Activated T-cell treated with anti-CD3 and anti-CD28 coated beads, Interleukin-2, amount 50 U/mL, for 24 hours (primary cell): ENCODE data around the gene MTR.
A peak's percentile ranks its signal among the peaks of the same experiment; 100 is the strongest.
"Not testable (repeated sequence)": the region's sequence is repeated elsewhere in the genome, so short reads cannot be mapped to it uniquely, and the experiment has no call there.

Experiments
- DNase-seq: peaks from one replicate; pipeline ENCODE4 v3.0.0-alpha.2; 2020
- H3K27ac Mint-ChIP-seq: 2 replicates; pipeline ENCODE4 v1.8.0; 2020; ENCODE audit warnings: mild to moderate bottlenecking, mixed read lengths
- H3K27me3 Mint-ChIP-seq: 2 replicates; pipeline ENCODE4 v1.8.0; 2020; ENCODE audit warnings: mixed read lengths
- H3K36me3 Mint-ChIP-seq: 2 replicates; pipeline ENCODE4 v1.8.0; 2020; ENCODE audit warnings: low read depth, mixed read lengths
- H3K4me1 Mint-ChIP-seq: 2 replicates; pipeline ENCODE4 v1.8.0; 2020; ENCODE audit warnings: low read depth, mixed read lengths
- H3K4me3 Mint-ChIP-seq: 2 replicates; pipeline ENCODE4 v1.8.0; 2020; ENCODE audit warnings: mild to moderate bottlenecking, moderate library complexity, mixed read lengths
- H3K9me3 Mint-ChIP-seq: 2 replicates; pipeline ENCODE4 v1.8.0; 2020; ENCODE audit warnings: mixed read lengths

MTR gene

DNA sequence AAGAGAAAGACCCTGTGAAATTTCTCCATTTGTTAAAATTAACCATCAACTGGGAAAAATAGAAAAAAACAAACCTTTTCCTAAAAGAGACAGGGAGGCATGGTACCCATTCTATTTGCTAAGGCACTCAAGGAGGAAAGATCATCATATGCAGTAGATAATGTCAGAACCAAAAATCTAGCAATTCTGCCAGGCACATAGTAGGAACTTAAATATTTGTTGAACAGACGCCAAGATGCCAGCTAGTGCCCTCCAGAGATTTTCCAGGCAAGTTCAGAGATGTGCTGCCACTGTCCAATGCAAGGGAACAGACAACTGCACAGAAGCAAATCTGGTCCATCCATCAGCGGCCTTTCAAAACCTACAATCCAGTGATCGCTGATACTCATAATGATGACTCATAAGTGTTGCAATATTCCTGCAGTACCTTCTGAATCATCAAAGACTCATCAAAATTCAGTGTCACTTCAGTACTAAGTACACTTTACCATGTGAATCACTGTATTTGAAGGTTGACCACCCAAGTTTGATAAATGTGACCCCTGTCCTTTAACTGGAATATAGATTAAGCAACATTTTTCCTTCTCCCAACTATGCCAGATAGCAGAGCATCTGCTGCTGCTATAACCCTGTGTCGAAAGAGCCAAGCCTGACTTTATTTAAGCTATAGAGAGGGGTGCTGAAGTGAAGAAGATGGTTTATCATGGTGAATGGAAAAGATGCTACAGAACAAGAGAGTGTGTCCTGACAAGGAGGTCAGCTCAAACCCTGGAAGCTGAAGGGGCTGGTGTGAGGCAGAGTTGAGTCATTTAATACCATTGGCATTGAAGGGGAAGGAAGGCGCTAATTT is 110.0 kb downstream of the MTR start:
- Mint-ChIP-seq H3K27me3 (no peaks in the 10 kb centered on the region), H3K4me1 (peaks cover 13% of the 10 kb centered on the region), H3K27ac (peak overlapping the region; percentile 50), H3K9me3 (peaks cover 14% of the 10 kb centered on the region), H3K36me3 (peaks cover 27% of the 10 kb centered on the region), H3K4me3 (no peak overlapping the region)
- DNase-seq = no peak

DNA sequence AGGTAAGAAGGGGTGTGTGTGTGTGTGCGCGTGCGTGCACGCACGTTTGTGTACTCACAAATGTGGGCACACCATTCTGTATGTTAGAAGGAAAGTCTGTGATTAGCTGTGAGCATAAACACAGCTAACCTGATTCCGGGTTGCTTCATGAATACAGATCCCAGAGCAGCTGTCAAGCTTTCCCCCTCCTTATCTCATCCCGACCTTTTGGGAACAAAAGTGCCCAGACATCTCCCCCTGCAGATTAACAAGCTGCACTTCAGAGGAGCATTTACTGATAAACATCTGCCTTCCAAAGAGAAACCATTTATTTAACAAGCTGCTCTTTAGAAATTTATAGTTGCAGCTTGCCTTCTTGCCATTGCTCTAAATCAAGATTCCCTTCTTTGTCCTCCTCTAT is 112.1 kb downstream of the MTR start:
- Mint-ChIP-seq H3K36me3 (peaks cover 8% of the 10 kb centered on the region), H3K27me3 (no peaks in the 10 kb centered on the region), H3K9me3 (peaks cover 12% of the 10 kb centered on the region), H3K27ac (no peak overlapping the region), H3K4me1 (peaks cover 13% of the 10 kb centered on the region), H3K4me3 (no peak overlapping the region)
- no peak for DNase-seq

DNA sequence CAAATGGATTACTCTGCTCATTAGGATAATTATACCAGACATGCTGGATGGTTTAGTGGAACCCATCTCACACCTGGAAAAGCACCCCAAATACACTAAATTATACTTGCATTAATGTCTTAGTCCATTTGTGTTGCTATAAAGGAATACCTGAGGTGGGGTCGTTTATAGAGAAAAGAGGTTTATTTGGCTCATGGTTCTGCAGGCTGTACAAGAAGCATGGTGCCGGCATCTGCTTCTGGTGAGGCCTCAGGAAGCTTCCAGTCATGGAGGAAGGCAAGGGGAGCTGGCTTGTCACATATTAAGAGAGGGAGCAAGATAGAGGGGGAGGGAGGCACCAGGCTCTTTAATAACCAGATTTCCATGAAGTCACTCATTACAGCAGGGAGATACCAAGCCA is 113.6 kb downstream of the MTR start:
- no peak overlapping the region for H3K4me3 Mint-ChIP-seq
- H3K9me3 Mint-ChIP-seq = peaks cover 12% of the 10 kb centered on the region

DNA sequence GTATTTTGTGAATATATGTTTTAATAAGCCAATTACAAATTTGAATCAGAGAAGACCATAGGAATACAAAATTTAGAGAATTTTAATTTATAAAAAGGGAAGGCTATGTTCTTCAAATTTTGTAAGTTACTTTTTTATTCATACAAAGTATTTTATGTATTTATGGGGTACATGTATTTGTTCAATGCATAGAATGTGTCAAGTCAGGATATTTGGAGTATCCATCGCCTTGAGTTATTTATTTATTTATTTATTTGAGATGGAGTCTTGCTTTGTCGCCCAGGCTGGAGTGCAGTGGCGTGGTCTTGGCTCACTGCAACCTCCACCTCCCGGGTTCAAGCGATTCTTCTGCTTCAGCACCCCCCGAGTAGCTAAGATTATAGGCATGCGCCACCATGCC is 116.0 kb downstream of the MTR start:
- not testable (repeated sequence) for H3K27me3 Mint-ChIP-seq

More for the DNA sequence above, 113.6 kb downstream of the MTR start:
- Mint-ChIP-seq H3K36me3 (no peaks in the 10 kb centered on the region), H3K27ac (no peak overlapping the region), H3K4me1 (peaks cover 18% of the 10 kb centered on the region), H3K27me3 (no peaks in the 10 kb centered on the region)
- no peak for DNase-seq

DNA sequence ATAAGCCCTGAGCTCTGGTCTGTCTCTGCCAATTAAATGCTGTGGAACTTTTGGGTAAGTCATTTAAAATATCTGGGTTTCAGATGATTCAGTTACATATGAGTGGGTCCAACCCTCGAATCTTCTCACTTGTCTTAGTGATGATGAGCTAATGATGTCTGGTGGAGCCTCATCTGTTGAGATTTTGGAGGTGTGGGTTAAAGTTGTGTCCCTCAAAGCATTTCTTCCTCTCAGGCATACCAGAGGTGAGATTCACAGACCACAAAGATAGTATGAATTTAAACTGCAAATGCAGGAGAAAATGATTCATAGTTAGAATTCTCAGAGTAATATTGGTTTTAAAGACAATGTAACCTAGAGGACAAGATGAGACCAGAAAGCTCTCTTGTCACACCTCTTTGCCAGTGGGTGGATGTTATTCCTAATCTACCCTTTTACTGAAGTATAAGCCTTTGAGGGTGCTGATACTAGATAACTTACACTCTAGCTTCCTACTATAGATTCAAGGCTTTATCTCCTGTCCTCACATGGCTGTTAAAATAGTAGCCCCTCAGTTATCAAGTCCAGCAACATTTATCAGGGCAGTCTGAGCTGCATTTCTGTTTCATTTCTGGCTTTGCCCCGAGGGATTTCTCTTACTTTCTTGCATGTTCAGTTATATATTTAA is 118.4 kb downstream of the MTR start:
- peaks cover 25% of the 10 kb centered on the region for H3K36me3 Mint-ChIP-seq
- H3K27ac Mint-ChIP-seq = peak overlapping the region; percentile 38
- no peaks in the 10 kb centered on the region for H3K27me3 Mint-ChIP-seq
- peaks cover 19% of the 10 kb centered on the region for H3K9me3 Mint-ChIP-seq
- H3K4me1 Mint-ChIP-seq = peaks cover 8% of the 10 kb centered on the region
- no peak overlapping the region for H3K4me3 Mint-ChIP-seq
- no peak for DNase-seq

More for the DNA sequence above, 116.0 kb downstream of the MTR start:
- DNase-seq, H3K27ac Mint-ChIP-seq, H3K9me3 Mint-ChIP-seq, H3K4me3 Mint-ChIP-seq, H3K36me3 Mint-ChIP-seq, H3K4me1 Mint-ChIP-seq: not testable (repeated sequence)

GRCh38 chr1:236914375-236914774 is 119.3 kb downstream of the MTR start:
- H3K9me3 Mint-ChIP-seq = peaks cover 13% of the 10 kb centered on the region

DNA sequence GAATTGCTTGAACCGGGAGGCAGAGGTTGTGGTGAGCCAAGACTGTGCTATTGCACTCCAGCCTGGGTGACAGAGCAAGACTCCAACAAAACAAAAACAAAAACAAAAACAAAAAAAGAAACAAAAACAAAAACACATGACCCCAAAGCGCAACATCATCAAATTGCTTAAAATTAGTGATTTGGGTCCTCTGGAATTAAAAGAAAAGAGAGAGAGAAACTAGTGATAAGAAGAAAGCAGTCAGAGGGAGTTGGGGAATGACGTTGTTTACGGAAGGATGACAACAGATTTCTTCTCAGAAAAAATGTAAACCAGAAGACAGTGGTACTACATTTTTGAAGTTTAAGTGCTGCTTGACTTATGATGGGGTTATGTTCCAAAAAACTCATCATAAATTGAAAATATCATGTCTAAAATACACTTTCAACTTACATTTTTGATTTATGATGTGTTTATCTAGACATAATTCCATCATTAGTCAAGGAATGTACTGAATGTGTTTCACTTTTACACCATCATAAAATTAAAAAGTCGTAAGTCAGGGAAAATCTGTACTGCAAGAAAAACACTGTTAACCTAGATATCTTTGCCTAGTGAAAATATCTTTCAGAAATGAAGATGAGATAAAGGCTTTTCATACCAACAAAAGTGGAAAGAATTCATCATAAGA is 121.2 kb downstream of the MTR start:
- Mint-ChIP-seq H3K4me1 (peaks cover 8% of the 10 kb centered on the region), H3K36me3 (peaks cover 37% of the 10 kb centered on the region), H3K4me3 (no peak overlapping the region), H3K27ac (no peak overlapping the region), H3K9me3 (peaks cover 12% of the 10 kb centered on the region), H3K27me3 (no peaks in the 10 kb centered on the region)
- no peak for DNase-seq

More at GRCh38 chr1:236914375-236914774, 119.3 kb downstream of the MTR start:
- H3K27ac Mint-ChIP-seq = no peak overlapping the region
- peaks cover 8% of the 10 kb centered on the region for H3K4me1 Mint-ChIP-seq
- no peak for DNase-seq
- peaks cover 34% of the 10 kb centered on the region for H3K36me3 Mint-ChIP-seq
- no peak overlapping the region for H3K4me3 Mint-ChIP-seq
- H3K27me3 Mint-ChIP-seq = no peaks in the 10 kb centered on the region

GRCh38 chr1:236917448-236917847 is 122.4 kb downstream of the MTR start:
- no peak overlapping the region for H3K4me3 Mint-ChIP-seq

DNA sequence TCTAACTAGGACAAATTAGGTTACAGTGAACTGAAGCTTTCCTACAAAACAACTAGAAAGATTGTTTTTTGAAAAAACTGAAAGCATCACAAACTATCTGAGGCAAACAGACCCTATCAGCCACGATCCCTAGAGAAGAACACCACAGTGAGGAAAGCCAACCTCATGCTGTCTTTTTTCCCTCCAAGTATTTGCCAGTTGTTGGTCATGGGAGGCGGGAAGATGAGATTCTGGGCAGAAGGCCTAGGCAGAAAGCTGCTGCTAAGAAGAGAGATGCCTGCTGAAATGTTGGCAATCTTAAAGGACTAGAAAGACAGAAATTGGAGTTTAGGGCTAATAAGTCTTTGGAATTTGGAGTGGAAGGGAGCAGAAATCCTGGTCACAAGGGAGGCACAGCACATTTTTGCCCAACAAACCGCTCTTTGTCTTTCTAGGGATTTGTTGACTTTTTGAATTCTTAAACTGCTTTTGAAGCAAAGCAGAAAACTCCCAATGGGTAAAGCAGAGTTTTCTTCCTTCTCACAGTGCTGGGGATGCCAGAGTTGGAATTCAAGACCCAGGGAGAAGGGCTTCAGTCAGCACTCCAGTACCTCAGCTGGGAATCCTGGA is 125.3 kb downstream of the MTR start:
- Mint-ChIP-seq H3K27me3 (no peaks in the 10 kb centered on the region), H3K27ac (no peak overlapping the region), H3K36me3 (peaks cover 33% of the 10 kb centered on the region), H3K4me3 (no peak overlapping the region), H3K9me3 (peaks cover 12% of the 10 kb centered on the region), H3K4me1 (no peaks in the 10 kb centered on the region)
- DNase-seq = no peak

More at GRCh38 chr1:236917448-236917847, 122.4 kb downstream of the MTR start:
- peaks cover 12% of the 10 kb centered on the region for H3K9me3 Mint-ChIP-seq
- peaks cover 37% of the 10 kb centered on the region for H3K36me3 Mint-ChIP-seq
- H3K27ac Mint-ChIP-seq = no peak overlapping the region
- H3K4me1 Mint-ChIP-seq = peaks cover 8% of the 10 kb centered on the region
- no peaks in the 10 kb centered on the region for H3K27me3 Mint-ChIP-seq
- DNase-seq = no peak

DNA sequence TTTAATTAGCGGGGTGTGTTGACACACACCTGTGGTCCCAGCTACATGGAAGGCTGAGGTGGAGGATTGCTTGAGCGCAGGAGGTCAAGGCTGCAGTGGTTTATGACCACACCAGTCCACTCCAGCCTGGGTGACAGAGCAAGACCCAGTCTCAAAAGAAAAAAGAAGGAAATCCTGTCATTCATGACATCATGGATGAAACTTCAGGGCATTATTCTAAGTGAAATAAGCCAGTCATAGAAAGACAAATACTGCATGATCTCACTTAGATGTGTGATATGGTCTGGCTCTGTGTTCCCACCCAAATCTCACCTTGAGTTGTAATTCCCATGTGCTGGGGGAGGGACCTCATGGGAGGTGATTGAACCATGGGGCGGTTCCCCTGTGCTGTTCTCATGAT is 126.5 kb downstream of the MTR start:
- no peak overlapping the region for H3K4me3 Mint-ChIP-seq
- no peak overlapping the region for H3K27ac Mint-ChIP-seq
- peaks cover 2% of the 10 kb centered on the region for H3K27me3 Mint-ChIP-seq
- peaks cover 22% of the 10 kb centered on the region for H3K36me3 Mint-ChIP-seq
- DNase-seq = no peak
- peaks cover 5% of the 10 kb centered on the region for H3K9me3 Mint-ChIP-seq
- no peaks in the 10 kb centered on the region for H3K4me1 Mint-ChIP-seq

GRCh38 chr1:236922190-236922589 is 127.1 kb downstream of the MTR start:
- peaks cover 6% of the 10 kb centered on the region for H3K27me3 Mint-ChIP-seq
- no peak overlapping the region for H3K27ac Mint-ChIP-seq
- DNase-seq = no peak
- no peaks in the 10 kb centered on the region for H3K4me1 Mint-ChIP-seq
- peaks cover under 1% of the 10 kb centered on the region for H3K9me3 Mint-ChIP-seq
- H3K36me3 Mint-ChIP-seq = peaks cover 16% of the 10 kb centered on the region
- no peak overlapping the region for H3K4me3 Mint-ChIP-seq

- H3K4me3 Mint-ChIP-seq = no peak overlapping the region
- H3K9me3 Mint-ChIP-seq = peaks cover 3% of the 10 kb centered on the region
- peaks cover 20% of the 10 kb centered on the region for H3K27me3 Mint-ChIP-seq
- no peaks in the 10 kb centered on the region for H3K4me1 Mint-ChIP-seq
- peaks cover 2% of the 10 kb centered on the region for H3K36me3 Mint-ChIP-seq
- DNase-seq = no peak
- no peak overlapping the region for H3K27ac Mint-ChIP-seq
Observed at GRCh38 chr1:236925386-236925785, 130.3 kb downstream of the MTR start.

GRCh38 chr1:236930503-236930902 is 135.4 kb downstream of the MTR start:
- no peak for DNase-seq
- Mint-ChIP-seq H3K27ac (no peak overlapping the region), H3K4me1 (no peaks in the 10 kb centered on the region), H3K36me3 (no peaks in the 10 kb centered on the region), H3K4me3 (no peak overlapping the region), H3K27me3 (peaks cover 24% of the 10 kb centered on the region), H3K9me3 (peaks cover 3% of the 10 kb centered on the region)

DNA sequence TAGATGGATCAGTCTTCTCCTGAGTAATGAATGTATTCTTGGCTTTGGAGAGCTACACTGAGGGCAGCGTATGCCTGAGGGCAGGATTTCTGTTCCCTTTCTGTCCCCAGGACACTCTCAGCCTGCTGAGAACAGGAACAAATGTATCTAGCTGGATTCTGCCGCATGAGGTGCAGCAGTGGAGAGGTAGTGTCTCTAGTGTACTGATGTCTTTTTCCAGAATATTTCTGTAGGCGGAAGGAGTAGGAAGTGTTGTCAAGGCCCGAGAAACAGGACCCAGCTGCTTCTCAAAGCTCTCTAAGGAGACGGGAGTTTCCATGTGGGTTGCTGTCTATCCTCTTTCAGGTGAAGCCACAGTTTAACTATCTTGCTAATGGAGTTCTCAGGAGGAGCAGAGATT is 143.7 kb downstream of the MTR start:
- DNase-seq = no peak
- Mint-ChIP-seq H3K36me3 (no peaks in the 10 kb centered on the region), H3K4me3 (no peak overlapping the region), H3K27me3 (peaks cover 12% of the 10 kb centered on the region), H3K9me3 (peaks cover 6% of the 10 kb centered on the region), H3K4me1 (no peaks in the 10 kb centered on the region), H3K27ac (no peak overlapping the region)
